AG04450 (cell line): ENCODE results near the gene DOK5. TPM values are rescaled to one million over a fixed set of nuclear protein-coding genes. Genes with fewer than 3 reads are reported as not detected.

Experiments
- CTCF ChIA-PET: fragments of 300-600, 350-600 bp; formaldehyde crosslinking; extraction: SDS; loops from one replicate; lab custom pipeline; 2022; ENCODE audit warnings: antibody characterized with exemption, inconsistent platforms; lab: Charles Lee
- POLR2A ChIA-PET: fragments of 350-600 bp; formaldehyde crosslinking; extraction: SDS; loops from one replicate; lab custom pipeline; 2021; ENCODE audit warnings: antibody characterized with exemption, inconsistent platforms; lab: Yijun Ruan, JAX
- DNase-seq: peaks from one replicate; pipeline ENCODE4 v3.0.0-alpha.2; 2011; ENCODE audit warnings: low read depth, low spot score
- H3K27ac ChIP-seq: one replicate; pipeline ENCODE4 v1.5.1; 2012; ENCODE audit warnings: low read depth, low read length, control low read depth
- H3K27me3 ChIP-seq: one replicate; pipeline ENCODE4 v1.6.0; 2012; ENCODE audit warnings: low read length; ENCODE audit not compliant: control insufficient read depth, insufficient read depth
- H3K4me3 ChIP-seq: 2 replicates; pipeline ENCODE4 v1.5.1; 2011; ENCODE audit warnings: mild to moderate bottlenecking, low read depth, low read length, control low read depth
- H3K9me3 ChIP-seq: 2 replicates; pipeline ENCODE4 v1.5.1; 2012; ENCODE audit warnings: low read length; ENCODE audit not compliant: control insufficient read depth, insufficient read depth
- polyA plus RNA-seq: library from polyadenylated mRNA; depleted of rRNA; stranded (reverse); fragments of >200 nt; gene quantifications from 2 replicates; pipeline ENCODE4 v1.2.3, GENCODE V29; 2011
- TF ChIP-seq, protein P1 (sequence below): IDR thresholded peaks from 2 replicates; pipeline ENCODE4 v1.5.1; 2011; ENCODE audit warnings: low read depth, low read length, control low read depth, inconsistent platforms

Gene DOK5
- polyA plus RNA-seq, 1 experiment = 1.9 TPM

DNA sequence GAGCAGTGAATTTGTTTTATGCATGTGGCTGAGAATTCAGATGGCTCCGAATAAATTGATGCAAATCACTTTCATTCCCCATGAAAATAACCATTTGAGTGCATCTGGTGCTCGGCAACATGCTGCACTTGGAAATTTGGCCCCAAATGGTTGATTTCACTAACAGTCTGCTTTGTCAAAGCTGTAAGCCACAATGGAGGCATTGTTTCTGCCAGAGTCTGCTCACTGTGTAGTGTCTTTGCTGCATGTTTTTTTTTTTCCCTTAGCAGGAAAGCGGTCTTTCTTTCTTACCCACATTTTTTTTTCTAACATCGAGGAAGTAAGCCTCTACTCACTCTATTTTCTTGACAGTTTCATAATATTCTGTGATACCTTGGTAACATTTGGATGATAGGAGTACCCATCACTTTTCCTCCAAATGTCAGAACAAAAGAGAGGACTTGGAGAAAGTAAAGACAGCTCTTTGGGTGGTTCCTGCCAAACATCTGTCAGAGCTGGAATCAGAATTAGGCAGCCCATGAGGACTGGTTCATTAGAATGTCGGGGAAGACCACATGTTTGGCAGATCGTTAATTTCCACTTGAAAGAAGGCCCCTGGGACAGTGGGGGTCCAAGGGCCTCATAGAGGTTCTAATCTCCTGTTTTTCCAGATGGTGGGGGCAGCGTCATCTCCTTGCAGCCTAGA lies 149.5 kb downstream of the DOK5 start:
- Histone ChIP-seq H3K9me3 (no peaks in the 10 kb centered on the region), H3K4me3 (no peak overlapping the region), H3K27ac (no peak overlapping the region), H3K27me3 (no peaks in the 10 kb centered on the region)
- ChIA-PET CTCF (interaction anchor here (1.5 kb wide), 1 partner anchor 405 kb away, joined by 6 read pairs; no protein-coding TSS in a partner anchor), POLR2A (interaction anchor here (0.6 kb wide), 1 partner anchor 94 kb away, joined by 3 read pairs; no protein-coding TSS in a partner anchor)
- DNase-seq = no peak
- TF ChIP-seq, protein P1, sequence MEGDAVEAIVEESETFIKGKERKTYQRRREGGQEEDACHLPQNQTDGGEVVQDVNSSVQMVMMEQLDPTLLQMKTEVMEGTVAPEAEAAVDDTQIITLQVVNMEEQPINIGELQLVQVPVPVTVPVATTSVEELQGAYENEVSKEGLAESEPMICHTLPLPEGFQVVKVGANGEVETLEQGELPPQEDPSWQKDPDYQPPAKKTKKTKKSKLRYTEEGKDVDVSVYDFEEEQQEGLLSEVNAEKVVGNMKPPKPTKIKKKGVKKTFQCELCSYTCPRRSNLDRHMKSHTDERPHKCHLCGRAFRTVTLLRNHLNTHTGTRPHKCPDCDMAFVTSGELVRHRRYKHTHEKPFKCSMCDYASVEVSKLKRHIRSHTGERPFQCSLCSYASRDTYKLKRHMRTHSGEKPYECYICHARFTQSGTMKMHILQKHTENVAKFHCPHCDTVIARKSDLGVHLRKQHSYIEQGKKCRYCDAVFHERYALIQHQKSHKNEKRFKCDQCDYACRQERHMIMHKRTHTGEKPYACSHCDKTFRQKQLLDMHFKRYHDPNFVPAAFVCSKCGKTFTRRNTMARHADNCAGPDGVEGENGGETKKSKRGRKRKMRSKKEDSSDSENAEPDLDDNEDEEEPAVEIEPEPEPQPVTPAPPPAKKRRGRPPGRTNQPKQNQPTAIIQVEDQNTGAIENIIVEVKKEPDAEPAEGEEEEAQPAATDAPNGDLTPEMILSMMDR = no peak

DNA sequence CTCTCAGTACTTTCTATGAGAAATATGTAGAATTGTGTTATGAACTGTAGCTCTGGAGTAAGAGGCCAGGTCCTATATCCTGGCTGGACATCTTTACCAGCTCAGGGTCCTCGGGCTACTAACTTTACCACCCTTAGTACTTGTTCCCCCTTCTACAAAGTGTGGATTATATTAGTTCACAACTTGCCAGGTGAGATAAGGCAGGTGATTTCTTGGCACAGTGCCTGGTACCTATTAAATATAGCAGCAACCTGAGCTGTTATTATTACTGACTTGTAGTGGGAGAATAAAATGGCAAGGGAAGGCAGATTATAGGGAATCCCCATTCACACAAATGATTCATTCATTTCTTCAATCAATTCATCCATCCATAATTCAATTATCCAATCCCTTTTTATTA lies 150.1 kb downstream of the DOK5 start:
- no peak for DNase-seq
- no peak overlapping the region for H3K27ac ChIP-seq
- H3K9me3 ChIP-seq = no peaks in the 10 kb centered on the region
- TF ChIP-seq, protein P1 = no peak
- CTCF ChIA-PET = interaction anchor here (1.5 kb wide), 1 partner anchor 406 kb away, joined by 6 read pairs; no protein-coding TSS in a partner anchor
- no peak overlapping the region for H3K4me3 ChIP-seq
- POLR2A ChIA-PET = no interaction called here
- no peaks in the 10 kb centered on the region for H3K27me3 ChIP-seq

DNA sequence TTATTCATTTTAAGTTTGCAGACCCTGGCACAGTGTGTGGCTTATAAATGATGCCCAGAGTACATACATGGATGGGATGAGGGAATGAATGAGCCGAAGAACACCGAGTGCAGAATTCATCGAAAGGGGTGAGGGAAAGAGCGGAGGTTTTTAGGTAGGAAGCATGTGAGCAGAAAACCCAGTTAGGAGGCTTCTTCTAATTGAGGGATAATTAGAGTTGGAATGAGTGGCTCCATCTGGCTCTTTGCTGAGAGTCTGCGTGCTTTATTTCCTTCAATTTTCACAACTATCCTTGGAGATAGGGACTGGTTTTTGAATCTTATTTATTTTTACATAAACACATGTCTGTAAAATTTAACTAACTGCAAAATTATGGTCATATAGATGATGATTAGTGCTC lies 150.7 kb downstream of the DOK5 start:
- ChIA-PET CTCF (no interaction called here), POLR2A (no interaction called here)
- Histone ChIP-seq H3K4me3 (no peak overlapping the region), H3K27me3 (no peaks in the 10 kb centered on the region), H3K9me3 (no peaks in the 10 kb centered on the region), H3K27ac (no peak overlapping the region)
- DNase-seq = no peak
- TF ChIP-seq, protein P1 = no peak

DNA sequence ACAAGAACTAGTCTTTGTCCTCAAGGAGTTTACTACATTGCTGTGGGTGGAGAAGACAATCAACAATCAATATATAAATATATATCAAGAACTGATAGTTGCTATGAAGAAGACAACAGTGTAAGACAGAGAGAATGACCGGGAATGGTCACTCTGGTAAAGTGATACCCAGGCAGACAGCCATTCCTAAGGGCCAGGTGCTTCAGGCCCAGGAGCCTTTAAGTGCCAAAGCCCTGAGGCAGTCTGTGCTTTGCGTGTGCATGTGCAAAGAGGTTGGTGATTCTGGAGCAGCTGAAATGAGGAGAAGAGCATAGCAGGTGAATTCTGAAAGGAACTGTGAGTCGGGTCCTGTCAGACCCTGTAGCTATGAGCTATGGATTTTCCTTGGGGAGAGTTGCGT lies 154.2 kb downstream of the DOK5 start:
- Histone ChIP-seq H3K27me3 (no peaks in the 10 kb centered on the region), H3K27ac (no peak overlapping the region), H3K4me3 (no peak overlapping the region), H3K9me3 (no peaks in the 10 kb centered on the region)
- POLR2A ChIA-PET = no interaction called here
- CTCF ChIA-PET = no interaction called here
- TF ChIP-seq, protein P1 = no peak
- DNase-seq = no peak

DNA sequence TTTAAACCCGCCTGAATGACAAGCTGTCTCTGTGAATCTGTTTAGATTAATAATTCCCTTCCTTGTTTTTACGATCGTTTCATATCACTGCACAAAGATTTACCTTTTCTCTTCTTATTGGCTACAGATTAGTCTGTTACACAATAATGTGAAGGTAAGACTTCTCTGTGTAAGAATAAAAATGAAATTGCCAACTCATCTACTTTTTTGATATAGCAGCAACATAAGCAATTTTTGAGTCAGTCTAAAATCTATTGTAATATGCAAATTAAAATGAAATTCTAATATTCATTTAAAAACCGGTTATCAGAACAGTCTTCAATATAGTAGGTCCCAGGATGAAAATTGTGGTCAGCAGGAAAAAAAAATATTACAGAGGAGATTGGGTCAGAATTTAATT lies 155.2 kb downstream of the DOK5 start:
- Histone ChIP-seq H3K27ac (no peak overlapping the region), H3K27me3 (no peaks in the 10 kb centered on the region), H3K9me3 (no peaks in the 10 kb centered on the region), H3K4me3 (no peak overlapping the region)
- TF ChIP-seq, protein P1 = no peak
- POLR2A ChIA-PET = no interaction called here
- CTCF ChIA-PET = no interaction called here
- no peak for DNase-seq
